ENCODE data around the gene ACCS.

DNA sequence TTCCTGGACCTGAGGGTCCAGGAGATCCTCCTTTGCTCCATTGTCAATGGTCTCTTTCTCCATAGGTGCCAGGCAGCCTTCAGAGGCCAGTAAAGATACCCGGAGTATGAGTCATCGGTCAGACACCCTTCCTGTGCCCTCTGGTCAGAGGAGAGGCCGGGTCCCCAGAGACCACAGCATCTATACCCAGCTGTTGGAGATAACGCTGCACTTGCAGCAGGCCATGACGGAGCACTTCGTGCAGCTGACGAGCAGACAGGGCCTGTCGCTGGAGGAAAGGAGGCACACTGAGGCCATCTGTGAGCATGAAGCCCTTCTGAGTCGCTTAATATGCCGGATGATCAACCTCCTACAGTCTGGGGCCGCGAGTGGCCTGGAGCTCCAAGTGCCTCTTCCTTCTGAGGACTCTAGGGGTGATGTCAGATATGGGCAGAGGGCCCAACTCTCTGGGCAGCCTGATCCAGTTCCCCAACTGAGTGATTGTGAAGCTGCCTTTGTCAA is 18.1 kb upstream of the ACCS start, which contains the start of gene ACCSL:
- TF ChIP-seq, protein P1, sequence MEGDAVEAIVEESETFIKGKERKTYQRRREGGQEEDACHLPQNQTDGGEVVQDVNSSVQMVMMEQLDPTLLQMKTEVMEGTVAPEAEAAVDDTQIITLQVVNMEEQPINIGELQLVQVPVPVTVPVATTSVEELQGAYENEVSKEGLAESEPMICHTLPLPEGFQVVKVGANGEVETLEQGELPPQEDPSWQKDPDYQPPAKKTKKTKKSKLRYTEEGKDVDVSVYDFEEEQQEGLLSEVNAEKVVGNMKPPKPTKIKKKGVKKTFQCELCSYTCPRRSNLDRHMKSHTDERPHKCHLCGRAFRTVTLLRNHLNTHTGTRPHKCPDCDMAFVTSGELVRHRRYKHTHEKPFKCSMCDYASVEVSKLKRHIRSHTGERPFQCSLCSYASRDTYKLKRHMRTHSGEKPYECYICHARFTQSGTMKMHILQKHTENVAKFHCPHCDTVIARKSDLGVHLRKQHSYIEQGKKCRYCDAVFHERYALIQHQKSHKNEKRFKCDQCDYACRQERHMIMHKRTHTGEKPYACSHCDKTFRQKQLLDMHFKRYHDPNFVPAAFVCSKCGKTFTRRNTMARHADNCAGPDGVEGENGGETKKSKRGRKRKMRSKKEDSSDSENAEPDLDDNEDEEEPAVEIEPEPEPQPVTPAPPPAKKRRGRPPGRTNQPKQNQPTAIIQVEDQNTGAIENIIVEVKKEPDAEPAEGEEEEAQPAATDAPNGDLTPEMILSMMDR (IDR thresholded peaks at IDR 0.05) = no peak
- TF ChIP-seq POLR2A (IDR thresholded peaks at IDR 0.05) = no peak

Measured in tibial nerve (tissue), 3 donors.